GM19193 (cell line): ENCODE results near the gene RPL36.

ENCODE experiments used
- POLR2A ChIP-seq: IDR thresholded peaks from 4 replicates; pipeline ENCODE4 v1.6.1; 2011; ENCODE audit not compliant: insufficient read depth, insufficient read length; ENCODE audit errors: extremely low read depth

The RPL36 gene

DNA sequence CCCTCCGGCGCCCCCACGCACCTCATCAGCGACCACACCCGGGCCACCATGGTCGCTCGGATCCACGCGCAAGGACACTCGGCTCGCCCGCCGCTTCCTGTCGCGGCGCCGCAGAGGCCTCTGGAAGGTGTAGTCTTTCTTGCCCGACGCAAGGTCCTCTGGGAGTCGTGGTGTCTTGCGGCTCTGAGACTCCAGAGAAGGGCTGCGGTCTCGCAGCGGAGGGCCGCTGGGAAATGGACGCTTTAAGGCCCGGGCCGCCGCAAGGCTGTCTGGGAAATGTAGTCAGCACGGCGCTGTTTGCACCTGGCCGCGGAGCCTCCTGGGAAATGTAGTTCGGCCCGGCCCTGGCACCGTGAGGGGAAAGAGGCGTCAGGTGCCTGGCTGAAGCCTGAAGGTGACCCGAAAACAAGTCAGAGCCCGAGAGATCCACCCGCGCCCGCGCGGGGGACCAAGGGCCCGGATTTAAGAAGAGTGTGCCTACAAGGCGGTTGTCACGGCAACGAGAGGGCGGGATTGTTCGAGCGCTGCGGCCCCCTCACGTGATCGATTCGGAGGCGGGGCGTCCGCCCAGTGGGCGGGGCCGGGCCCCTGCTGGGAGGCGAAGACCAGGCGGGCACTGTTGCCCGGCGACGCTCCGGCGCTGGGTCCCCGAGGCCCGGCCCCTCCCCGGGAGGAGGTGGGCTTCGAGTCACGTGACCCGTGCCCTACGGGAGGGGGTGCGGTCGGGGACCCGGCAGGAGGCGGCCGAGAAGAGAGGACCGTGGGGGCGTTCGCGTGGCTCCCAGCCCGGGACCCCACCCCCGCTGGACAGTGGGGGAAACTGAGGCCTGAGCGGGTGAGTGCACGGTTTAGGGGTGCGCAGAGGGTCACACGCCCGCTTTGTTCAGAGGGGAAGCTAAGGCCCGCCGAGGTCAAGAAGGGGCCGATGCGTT is 9.4 kb upstream of the RPL36 start, which contains the start of the genes HSD11B1L and MICOS13:
Gene HSD11B1L (plus strand): TSS at position 591 of the 932 bp plus-strand sequence. CDS start 3,806 bp downstream, outside the sequence.
Gene MICOS13 (minus strand): TSS at position 80 of the 932 bp plus-strand sequence. CDS start 30 bp downstream, at position 50.
- peak; percentile 75 for TF ChIP-seq POLR2A

DNA sequence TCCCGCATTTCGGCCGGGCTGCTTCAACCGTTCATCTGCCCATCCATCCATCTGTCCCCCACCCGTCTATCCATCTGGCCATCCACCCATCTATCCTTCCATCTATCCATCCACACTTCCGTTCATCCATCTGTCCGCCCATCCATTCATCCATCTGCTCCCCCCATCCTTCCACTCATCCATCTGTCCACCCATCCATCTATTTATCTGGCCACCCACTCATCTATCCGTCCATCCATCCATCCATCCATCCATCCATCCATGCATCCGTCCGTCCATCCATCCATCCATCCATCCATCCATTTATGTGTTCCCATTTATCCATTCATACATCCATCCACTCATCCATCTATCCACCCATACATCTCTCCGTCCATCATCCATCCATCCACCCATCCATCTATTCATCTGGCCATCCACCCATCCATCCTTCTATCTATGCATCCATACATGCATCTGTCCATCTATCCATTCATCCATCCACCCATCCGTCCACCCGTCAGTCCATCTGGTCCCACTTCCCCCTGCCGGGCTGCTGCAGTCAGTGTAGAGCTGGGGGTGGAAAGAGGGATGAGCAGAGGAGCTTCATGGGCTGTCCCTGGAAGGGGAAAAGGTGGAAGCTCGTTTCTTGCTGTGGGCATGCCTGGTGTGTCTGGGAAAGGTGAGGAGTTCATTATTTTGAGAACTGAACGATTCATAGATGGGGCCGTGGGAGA is 8.5 kb upstream of the RPL36 start:
- no peak for TF ChIP-seq POLR2A

DNA sequence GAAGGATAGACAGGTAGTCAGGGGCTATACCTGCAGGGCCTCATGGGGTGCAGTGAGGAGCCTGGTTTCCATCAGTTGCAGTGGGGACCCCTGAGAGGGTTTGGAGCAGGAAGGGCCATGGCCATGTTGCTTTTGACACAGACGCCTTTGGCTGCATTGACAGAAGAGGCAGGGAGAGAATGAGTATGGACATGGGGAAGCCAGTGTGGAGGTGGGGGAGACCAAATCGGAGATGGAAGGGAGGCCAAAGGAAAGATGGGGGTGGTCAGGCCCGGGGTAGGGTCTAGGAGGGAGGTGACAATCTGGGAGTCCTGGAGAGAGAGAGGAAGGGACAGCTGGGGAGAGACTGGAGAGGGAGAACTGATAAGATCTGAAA is 8.0 kb upstream of the RPL36 start:
- TF ChIP-seq POLR2A = no peak

- TF ChIP-seq POLR2A = no peak
Observed at GRCh38 chr19:5683177-5683886, 6.8 kb upstream of the RPL36 start.

DNA sequence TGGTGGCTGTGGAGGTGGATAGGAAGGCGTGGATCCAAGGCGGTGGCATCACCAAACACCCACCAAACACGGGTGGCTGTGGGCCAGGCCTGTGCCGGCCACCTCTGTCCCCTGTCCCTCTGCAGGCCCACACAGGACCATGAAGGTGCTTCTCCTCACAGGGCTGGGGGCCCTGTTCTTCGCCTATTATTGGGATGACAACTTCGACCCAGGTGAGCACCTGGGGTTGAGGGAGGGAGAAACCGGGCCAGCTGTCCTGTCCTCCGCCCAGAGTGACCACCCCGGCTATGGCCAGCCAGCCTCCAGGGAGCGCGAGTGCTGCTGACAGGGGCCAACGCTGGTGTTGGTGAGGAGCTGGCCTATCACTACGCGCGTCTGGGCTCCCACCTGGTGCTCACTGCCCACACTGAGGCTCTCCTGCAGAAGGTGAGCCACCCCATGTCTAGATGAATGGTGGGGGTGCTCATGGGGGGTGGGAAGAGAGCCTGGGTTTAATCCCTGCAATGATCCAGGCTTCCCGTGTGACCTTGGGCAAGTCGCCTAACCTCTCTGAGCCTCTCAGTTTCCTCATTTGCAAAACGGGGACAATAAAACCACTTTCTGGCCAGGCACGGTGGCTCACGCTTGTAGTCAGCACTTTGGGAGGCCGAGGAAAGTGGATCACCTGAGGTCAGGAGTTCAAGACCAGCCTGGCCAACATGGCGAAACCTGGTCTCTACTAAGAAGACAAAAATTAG is 5.2 kb upstream of the RPL36 start:
- no peak for TF ChIP-seq POLR2A

DNA sequence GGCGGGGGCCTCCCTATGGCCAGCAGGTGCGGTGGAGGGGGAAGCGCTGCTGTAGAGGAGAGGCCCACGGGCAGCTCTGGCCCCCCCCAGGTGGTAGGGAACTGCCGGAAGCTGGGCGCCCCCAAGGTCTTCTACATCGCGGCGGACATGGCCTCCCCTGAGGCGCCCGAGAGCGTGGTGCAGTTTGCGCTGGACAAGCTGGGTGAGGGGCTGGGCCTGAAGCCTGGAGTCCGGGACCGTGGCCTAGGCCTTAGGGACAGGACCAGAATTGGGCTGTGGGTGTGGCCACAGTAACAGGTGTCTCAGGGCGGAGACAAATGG is 3.8 kb upstream of the RPL36 start:
- peak; percentile 27 for TF ChIP-seq POLR2A

- TF ChIP-seq POLR2A = no peak
Observed at GRCh38 chr19:5686647-5687359, 3.3 kb upstream of the RPL36 start.

DNA sequence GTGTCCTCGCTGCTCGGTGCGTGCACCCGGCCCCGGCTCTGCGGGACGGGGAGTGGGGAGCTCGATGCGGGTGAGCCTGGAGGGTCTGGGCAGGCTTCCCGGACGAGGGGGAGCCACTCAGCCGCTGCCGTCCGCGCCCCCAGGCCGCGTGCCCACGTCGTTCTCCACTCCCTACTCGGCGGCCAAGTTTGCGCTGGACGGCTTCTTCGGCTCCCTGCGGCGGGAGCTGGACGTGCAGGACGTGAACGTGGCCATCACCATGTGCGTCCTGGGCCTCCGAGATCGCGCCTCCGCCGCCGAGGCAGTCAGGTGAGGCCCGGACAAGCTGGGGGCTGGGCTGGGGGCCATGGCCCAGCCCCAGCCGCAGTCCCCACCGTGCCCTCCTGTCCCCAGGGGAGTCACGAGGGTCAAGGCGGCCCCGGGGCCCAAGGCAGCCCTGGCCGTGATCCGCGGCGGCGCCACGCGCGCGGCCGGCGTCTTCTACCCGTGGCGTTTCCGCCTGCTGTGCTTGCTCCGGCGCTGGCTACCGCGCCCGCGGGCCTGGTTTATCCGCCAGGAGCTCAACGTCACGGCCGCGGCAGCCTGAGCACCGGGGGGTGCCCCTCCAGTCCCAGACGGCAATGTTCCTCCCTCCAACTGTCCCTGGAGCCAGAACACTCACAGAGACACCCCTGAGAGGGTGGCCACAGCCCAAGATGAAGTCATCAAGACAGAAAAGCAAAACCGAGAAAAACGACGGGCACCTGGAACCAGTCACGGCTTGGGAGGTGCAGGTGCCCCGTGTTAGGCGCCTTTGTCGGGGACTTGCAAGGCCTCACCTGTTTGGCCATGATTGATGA is 2.5 kb upstream of the RPL36 start:
- no peak for TF ChIP-seq POLR2A

- TF ChIP-seq POLR2A = no peak
Observed at GRCh38 chr19:5690955-5691821, 1.1 kb downstream of the RPL36 start.

DNA sequence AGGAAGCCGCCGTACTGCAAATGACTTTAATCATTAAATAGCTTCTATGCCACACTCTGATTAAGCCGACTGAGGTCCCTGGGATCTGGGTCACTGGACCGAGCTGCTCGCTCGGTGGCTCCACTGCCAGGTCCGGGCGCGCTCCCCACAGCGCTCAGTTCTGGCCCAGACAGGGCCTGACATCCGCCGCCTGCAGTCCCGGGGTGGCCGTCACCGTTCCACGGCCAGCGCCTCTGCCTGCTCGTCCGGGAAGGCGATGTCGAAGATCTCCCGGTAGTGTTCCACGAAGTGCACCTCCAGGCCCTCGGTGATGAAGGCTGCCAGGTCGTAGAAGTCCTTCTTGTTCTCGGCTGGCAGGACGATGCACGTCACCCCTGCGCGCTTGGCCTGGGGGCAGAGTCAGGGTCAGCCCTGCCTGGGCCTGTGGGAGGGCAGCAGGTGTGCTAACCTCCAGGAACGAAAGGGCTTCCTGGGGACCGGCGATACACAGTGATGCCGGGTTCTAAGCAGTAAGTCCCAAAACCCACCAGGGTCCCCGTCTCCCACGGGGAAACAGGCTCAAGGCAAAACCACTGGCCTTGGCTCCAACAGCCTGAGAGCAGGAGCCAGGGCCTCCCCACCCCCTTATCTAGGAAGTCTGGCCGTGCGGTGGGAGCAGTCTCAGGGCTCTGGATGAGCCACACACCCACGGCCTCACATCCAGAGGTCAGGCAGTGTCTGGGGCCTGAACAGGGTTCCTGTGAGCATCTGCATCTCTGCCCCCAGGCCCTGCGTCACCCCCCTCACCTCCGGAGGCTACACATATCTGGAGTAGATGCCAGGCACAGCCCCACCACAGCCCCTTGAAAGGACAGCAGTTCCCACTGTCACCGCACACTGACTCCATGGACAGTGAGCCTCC is 2.0 kb downstream of the RPL36 start:
- TF ChIP-seq POLR2A = peak; percentile 41

DNA sequence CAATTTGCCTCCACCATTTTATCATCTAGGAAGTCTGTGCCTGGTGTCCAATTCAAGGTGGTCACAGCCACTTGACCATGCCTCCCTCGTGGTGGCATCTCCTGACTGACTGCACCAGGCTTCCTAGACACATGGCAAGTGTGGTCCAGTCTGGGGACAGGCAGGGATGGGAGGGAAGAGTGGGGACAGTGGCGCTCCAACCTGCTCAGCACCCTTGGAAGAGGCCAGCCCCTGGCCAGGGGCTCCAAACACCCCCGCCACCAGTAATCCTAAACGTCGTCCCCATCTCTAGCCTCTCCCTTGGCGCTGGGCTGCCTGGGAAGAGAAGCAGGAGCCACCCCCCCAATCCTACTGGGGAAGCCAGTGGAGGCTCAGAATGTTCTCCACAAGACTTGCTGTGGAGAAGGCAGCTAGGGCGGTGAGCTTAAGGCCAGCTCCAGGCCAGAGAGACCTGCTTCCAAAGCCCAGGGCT is 2.7 kb downstream of the RPL36 start:
- no peak for TF ChIP-seq POLR2A
